DOHH2 (cell line): ENCODE results near the gene VWA3B.

Experiments
- H3F3A ChIP-seq: fragments of 200-600 bp; sonication (generic), shearing (Covaris generic); 2 replicates; pipeline ENCODE4 v1.6.0; 2016; ENCODE audit warnings: antibody characterized with exemption, mild to moderate bottlenecking; ENCODE audit not compliant: control insufficient read depth, insufficient read depth
- H3K27ac ChIP-seq: fragments of 200-600 bp; sonication (generic); 2 replicates; pipeline ENCODE4 v1.5.1; 2014; ENCODE audit warnings: low read depth, mild to moderate bottlenecking, low read length, moderate library complexity
- H3K27me3 ChIP-seq: fragments of 200-600 bp; sonication (generic); 2 replicates; pipeline ENCODE4 v1.6.1; 2014; ENCODE audit warnings: mild to moderate bottlenecking, low read length, mixed read lengths; ENCODE audit not compliant: control insufficient read depth
- H3K36me3 ChIP-seq: fragments of 200-600 bp; sonication (generic); 2 replicates; pipeline ENCODE4 v1.6.1; 2014; ENCODE audit warnings: mild to moderate bottlenecking, low read length, moderate library complexity, mixed read lengths; ENCODE audit not compliant: control insufficient read depth
- H3K4me1 ChIP-seq: fragments of 200-600 bp; sonication (generic); 2 replicates; pipeline ENCODE4 v1.6.1; 2014; ENCODE audit warnings: mild to moderate bottlenecking, low read length, mixed read lengths; ENCODE audit not compliant: control insufficient read depth
- H3K4me2 ChIP-seq: fragments of 200-600 bp; sonication (generic); 2 replicates; pipeline ENCODE4 v1.6.0; 2014; ENCODE audit warnings: mild to moderate bottlenecking, low read length, moderate library complexity
- H3K4me3 ChIP-seq: fragments of 200-600 bp; sonication (generic); 2 replicates; pipeline ENCODE4 v1.5.1; 2014; ENCODE audit warnings: mild to moderate bottlenecking, low read length, mixed read lengths
- H3K79me2 ChIP-seq: fragments of 200-600 bp; sonication (generic); 2 replicates; pipeline ENCODE4 v1.6.1; 2014; ENCODE audit warnings: mild to moderate bottlenecking, low read length, mixed read lengths; ENCODE audit not compliant: control insufficient read depth
- H3K9me2 ChIP-seq: fragments of 200-600 bp; sonication (generic); replicated peaks from 2 replicates; pipeline ENCODE4 v1.6.1; 2014; ENCODE audit warnings: mild to moderate bottlenecking, low read length, mixed read lengths; ENCODE audit not compliant: control insufficient read depth
- H3K9me3 ChIP-seq: fragments of 200-600 bp; sonication (generic); 2 replicates; pipeline ENCODE4 v1.6.1; 2014; ENCODE audit warnings: antibody characterized with exemption, low read length, mixed read lengths; ENCODE audit not compliant: control insufficient read depth, insufficient read depth
- H4K20me1 ChIP-seq: fragments of 200-600 bp; sonication (generic); 2 replicates; pipeline ENCODE4 v1.6.0; 2014; ENCODE audit warnings: low read depth, mild to moderate bottlenecking, antibody characterized with exemption, low read length, moderate library complexity; ENCODE audit not compliant: control insufficient read depth, insufficient read depth
- CTCF ChIP-seq: fragments of 200-600 bp; sonication (generic); IDR thresholded peaks from one replicate; pipeline ENCODE4 v1.5.1; 2014; ENCODE audit warnings: antibody characterized with exemption, mild to moderate bottlenecking, low read depth, low read length; ENCODE audit not compliant: poor library complexity, severe bottlenecking
- EZH2phosphoT487 ChIP-seq: fragments of 200-600 bp; sonication (generic); IDR thresholded peaks from 2 replicates; pipeline ENCODE4 v1.6.1; 2017; ENCODE audit warnings: borderline replicate concordance, mild to moderate bottlenecking, antibody characterized with exemption, low read length, moderate library complexity, mixed read lengths

The VWA3B gene

GRCh38 chr2:98070081-98070480 lies 16.9 kb upstream of the VWA3B start:
- H3K4me1 ChIP-seq = no peaks in the 10 kb centered on the region
- no peak overlapping the region for H3K27ac ChIP-seq
- H3K9me2 ChIP-seq = no peaks in the 10 kb centered on the region
- no peaks in the 10 kb centered on the region for H4K20me1 ChIP-seq
- H3K79me2 ChIP-seq = no peaks in the 10 kb centered on the region
- peaks cover 10% of the 10 kb centered on the region; the same call in 1 of the 2 replicates for H3K9me3 ChIP-seq
- TF ChIP-seq CTCF (no peak), EZH2phosphoT487 (no peak)
- H3K27me3 ChIP-seq = no peaks in the 10 kb centered on the region
- no peak overlapping the region for H3K4me2 ChIP-seq
- no peaks in the 10 kb centered on the region for H3F3A ChIP-seq
- H3K36me3 ChIP-seq = no peaks in the 10 kb centered on the region
- H3K4me3 ChIP-seq = no peak overlapping the region

DNA sequence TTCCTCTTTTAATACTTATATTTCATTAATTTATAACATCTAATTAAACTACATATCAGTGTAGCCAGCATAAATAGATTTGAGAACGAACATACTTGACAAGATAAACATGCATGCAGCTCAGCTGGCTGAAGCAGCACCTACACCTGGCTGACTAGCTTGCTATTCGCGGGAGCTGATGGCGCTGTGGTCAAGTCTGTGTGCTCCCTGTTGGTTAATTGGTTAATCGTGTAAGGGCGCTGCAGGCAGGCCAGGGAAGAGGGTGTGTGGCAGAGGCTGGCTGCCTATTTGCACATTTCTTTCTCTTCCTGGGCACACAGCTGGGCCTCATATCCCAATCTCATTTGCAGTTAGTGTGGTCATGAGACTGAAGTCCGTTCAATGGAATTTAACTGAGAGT lies 14.5 kb upstream of the VWA3B start:
- no peaks in the 10 kb centered on the region for H3K4me1 ChIP-seq
- H3K27ac ChIP-seq = no peak overlapping the region

DNA sequence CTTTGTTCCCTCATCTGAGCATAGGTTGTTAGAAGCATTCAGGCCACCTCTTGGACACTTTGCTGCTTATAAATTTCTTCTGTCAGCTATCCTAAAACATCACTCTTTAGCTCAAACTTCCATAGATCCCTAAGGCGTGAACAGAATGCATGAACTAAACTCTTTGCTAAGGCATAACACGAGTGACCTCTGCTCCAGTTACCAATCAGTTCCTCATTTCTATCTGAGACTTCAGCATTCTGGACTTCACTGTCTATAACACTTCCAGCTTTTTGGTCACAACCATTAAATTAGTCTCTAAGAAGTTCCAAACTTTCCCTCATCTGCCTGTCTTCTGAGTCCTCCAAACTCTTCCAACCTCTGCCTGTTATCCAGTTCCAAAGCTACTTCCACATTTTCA lies 8.3 kb upstream of the VWA3B start:
- TF ChIP-seq CTCF (no peak), EZH2phosphoT487 (no peak)
- no peaks in the 10 kb centered on the region for H3K79me2 ChIP-seq
- no peak overlapping the region for H3K27ac ChIP-seq
- H3K4me2 ChIP-seq = no peak overlapping the region
- no peaks in the 10 kb centered on the region for H4K20me1 ChIP-seq
- H3K9me2 ChIP-seq = no peaks in the 10 kb centered on the region
- H3F3A ChIP-seq = no peaks in the 10 kb centered on the region
- H3K4me3 ChIP-seq = no peak overlapping the region
- H3K9me3 ChIP-seq = no peaks in the 10 kb centered on the region
- peaks cover 11% of the 10 kb centered on the region for H3K4me1 ChIP-seq
- no peaks in the 10 kb centered on the region for H3K27me3 ChIP-seq
- no peaks in the 10 kb centered on the region for H3K36me3 ChIP-seq

More for the DNA sequence above, 14.5 kb upstream of the VWA3B start:
- TF ChIP-seq CTCF = no peak
- Histone ChIP-seq H3K4me2 (no peak overlapping the region), H3K9me2 (no peaks in the 10 kb centered on the region), H3F3A (no peaks in the 10 kb centered on the region), H3K4me3 (no peak overlapping the region), H3K79me2 (no peaks in the 10 kb centered on the region), H3K9me3 (peaks cover 10% of the 10 kb centered on the region; the same call in 1 of the 2 replicates), H3K36me3 (no peaks in the 10 kb centered on the region), H3K27me3 (no peaks in the 10 kb centered on the region), H4K20me1 (no peaks in the 10 kb centered on the region)
